NB4 (cell line): ENCODE results near the gene BCL2L1.

ENCODE experiments used
- MYC ChIP-seq: IDR thresholded peaks from 2 replicates; pipeline ENCODE4 v1.6.1; 2011; ENCODE audit warnings: low read depth, low read length
- POLR2A ChIP-seq: IDR thresholded peaks from 2 replicates; pipeline ENCODE4 v1.6.1; 2011; ENCODE audit warnings: mild to moderate bottlenecking; ENCODE audit not compliant: insufficient read length; ENCODE audit errors: extremely low read depth
- TF ChIP-seq, protein P1 (sequence below): IDR thresholded peaks from one replicate; pipeline ENCODE4 v1.5.1; 2012; ENCODE audit warnings: low read depth, low read length
- TF ChIP-seq, protein P2 (sequence below): IDR thresholded peaks from 2 replicates; pipeline ENCODE4 v1.6.1; 2011; ENCODE audit warnings: low read depth, low read length

DNA sequence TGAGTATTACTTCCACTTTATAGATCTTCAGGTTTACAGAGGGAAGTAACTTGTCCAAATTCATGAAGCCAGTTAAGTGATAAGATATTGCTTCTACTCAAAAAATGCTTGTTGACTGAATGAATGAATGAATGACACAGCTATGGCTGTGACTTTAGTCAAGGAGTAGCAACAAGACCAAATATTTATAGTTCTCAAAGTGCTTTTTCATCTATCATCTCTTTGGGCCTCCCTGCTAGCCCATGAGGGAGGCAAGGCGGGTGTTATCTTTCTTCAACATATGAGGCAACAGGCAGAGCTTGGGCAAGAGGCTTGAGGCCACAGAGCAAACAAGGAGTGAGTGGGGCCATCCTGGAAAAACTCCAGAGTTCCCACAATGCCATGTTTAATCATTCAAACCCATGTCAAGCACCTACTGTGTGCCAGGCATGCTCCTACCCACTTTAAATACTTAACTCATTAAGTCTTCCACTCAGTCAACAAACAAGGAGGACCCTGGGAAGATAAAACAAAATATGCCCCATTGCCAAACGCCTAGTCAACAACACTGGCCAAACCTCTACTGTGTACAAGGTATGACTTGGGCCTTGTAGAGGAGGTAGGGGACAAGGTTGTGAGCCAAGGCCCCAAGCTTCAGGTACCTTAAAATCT lies 15.9 kb downstream of the BCL2L1 start:
- TF ChIP-seq, protein P1, sequence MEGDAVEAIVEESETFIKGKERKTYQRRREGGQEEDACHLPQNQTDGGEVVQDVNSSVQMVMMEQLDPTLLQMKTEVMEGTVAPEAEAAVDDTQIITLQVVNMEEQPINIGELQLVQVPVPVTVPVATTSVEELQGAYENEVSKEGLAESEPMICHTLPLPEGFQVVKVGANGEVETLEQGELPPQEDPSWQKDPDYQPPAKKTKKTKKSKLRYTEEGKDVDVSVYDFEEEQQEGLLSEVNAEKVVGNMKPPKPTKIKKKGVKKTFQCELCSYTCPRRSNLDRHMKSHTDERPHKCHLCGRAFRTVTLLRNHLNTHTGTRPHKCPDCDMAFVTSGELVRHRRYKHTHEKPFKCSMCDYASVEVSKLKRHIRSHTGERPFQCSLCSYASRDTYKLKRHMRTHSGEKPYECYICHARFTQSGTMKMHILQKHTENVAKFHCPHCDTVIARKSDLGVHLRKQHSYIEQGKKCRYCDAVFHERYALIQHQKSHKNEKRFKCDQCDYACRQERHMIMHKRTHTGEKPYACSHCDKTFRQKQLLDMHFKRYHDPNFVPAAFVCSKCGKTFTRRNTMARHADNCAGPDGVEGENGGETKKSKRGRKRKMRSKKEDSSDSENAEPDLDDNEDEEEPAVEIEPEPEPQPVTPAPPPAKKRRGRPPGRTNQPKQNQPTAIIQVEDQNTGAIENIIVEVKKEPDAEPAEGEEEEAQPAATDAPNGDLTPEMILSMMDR, result no peak
- TF ChIP-seq MYC, result no peak; the same call in 1 of the 2 replicates
- no peak for TF ChIP-seq POLR2A
- TF ChIP-seq, protein P2, sequence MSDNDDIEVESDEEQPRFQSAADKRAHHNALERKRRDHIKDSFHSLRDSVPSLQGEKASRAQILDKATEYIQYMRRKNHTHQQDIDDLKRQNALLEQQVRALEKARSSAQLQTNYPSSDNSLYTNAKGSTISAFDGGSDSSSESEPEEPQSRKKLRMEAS, result no peak
